Hematopoietic multipotent progenitor cell (in vitro differentiated cells): ENCODE data around the gene THSD7A. TPM values are rescaled to one million over a fixed set of nuclear protein-coding genes. Genes with fewer than 3 reads are reported as not detected.

Experiments
- DNase-seq, 3 donors: peaks; one replicate each; pipeline ENCODE4 v3.0.0-alpha.2; 2011 to 2015; ENCODE audit warnings: low read depth in 2 of 3, low spot score in 2 of 3
- total RNA-seq: library from RNA; depleted of rRNA; stranded (reverse); fragments of >200 nt; gene quantifications from one replicate; pipeline ENCODE4 v1.2.3, GENCODE V29; 2012

The THSD7A gene
- total RNA-seq, 1 donor: 0.81 TPM

- DNase-seq: no peak
Observed at GRCh38 chr7:11355399-11356005, 476.5 kb downstream of the THSD7A start.

- DNase-seq: no peak
Observed at GRCh38 chr7:11346302-11346701, 485.7 kb downstream of the THSD7A start.

DNA sequence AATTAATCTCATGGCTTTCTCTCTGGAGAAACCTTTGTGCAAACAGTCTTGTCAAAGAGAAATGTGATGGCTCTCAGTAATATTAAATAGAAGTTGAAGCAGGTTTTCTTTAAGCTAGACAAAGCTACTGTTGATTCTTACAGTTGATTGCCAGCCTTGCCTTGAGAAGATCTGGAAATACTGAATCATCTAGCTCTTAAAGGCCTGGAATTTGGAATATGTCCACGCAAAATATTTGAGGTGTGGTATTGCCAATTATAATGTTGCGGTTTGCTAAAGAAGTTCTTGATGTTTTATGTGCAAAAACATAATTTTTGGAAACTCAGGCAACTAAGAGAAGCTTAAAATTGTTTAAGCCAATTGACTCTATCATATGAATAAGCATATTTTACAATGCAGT lies 486.4 kb downstream of the THSD7A start:
- DNase-seq: no peak

- peak; percentile 9 to 61 (median 37) for DNase-seq
Observed at GRCh38 chr7:11343818-11344413, 488.1 kb downstream of the THSD7A start.

DNA sequence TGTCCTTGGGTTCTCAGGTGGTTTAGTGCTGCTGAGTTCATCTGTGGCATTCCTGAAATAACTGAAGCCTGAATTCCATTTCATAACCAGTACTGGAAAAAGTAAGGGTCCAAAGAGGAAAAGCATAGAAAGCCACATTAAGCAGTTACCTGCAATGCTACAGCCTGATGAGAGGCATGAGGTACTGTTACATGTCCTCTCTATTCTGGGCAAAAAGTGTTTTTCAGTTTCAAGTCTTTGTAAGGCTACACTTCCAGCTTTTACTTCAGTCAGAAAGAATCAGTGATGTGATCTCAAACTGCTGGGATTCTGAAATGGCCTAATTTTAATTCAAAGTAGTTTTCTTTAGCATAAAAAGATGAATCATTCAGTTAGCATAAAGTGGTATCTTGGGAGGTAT lies 488.9 kb downstream of the THSD7A start:
- no peak for DNase-seq

- peak in 2 of 3 donors; percentile 9 to 40 for DNase-seq
Observed at GRCh38 chr7:11341285-11341944, 490.6 kb downstream of the THSD7A start.

DNA sequence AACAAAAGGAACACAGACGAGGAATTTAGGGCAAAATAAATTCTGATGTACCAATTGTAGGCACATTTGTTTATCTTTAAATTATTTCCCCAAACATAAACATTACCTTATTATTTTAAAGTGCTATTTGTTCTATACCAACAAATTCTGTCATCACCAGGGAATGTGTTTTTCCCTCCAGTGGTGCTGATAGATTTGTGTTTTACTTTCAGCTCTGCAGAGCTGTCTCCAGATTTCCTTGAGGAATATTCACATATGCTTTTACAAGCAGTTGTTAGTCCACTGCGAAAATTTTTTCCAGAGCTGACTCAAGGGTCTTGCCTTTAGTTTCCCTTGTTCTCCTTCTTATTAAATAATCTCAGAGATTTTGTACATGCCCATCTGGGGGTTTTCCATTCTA lies 495.6 kb downstream of the THSD7A start:
- no peak for DNase-seq

- DNase-seq: no peak
Observed at GRCh38 chr7:11335947-11336346, 496.1 kb downstream of the THSD7A start.

- DNase-seq: no peak
Observed at GRCh38 chr7:11332865-11333228, 499.2 kb downstream of the THSD7A start.

GRCh38 chr7:11332186-11332864 lies 499.7 kb downstream of the THSD7A start:
- no peak for DNase-seq

GRCh38 chr7:11331128-11332102 lies 500.6 kb downstream of the THSD7A start:
- no peak for DNase-seq

GRCh38 chr7:11330717-11331116 lies 501.3 kb downstream of the THSD7A start:
- no peak for DNase-seq

DNA sequence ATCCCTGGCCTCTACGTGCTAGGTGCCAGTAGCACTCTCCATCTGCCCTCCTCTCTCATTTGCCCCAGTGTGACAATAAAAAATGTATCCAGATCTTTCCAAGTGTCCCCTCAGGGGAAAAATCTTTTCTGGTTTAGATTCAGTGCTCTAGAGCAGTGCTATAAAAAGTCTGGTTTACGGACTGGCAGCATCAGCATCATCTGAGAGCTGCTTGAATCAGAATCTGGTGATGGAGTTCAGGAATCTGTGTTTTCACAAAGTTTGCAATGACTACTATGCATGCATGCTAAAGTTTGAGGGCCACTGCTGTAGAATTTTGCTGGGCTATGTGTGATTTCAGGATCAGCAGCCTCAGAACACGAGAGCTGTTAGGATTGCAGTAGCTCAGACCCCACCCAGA lies 501.8 kb downstream of the THSD7A start:
- DNase-seq: no peak

DNA sequence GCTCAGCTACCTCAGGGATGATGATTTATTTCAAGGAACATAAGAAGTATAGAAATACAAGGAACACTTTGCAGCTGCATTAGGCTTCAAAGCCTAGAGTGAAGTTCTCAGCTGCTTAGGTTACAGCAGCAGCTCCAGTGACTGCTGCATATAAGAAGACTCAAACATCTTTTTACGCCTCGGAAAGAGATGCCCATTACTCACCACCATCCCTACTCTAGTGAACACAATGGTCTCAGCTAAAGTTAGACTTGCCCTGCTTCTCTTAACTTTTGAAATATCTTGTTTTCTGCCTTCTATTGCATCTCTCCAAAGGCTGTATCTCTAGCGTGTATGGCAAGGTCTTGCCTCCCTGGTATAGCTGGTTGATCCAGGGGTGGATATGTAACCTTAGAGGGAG lies 502.4 kb downstream of the THSD7A start:
- DNase-seq: no peak

DNA sequence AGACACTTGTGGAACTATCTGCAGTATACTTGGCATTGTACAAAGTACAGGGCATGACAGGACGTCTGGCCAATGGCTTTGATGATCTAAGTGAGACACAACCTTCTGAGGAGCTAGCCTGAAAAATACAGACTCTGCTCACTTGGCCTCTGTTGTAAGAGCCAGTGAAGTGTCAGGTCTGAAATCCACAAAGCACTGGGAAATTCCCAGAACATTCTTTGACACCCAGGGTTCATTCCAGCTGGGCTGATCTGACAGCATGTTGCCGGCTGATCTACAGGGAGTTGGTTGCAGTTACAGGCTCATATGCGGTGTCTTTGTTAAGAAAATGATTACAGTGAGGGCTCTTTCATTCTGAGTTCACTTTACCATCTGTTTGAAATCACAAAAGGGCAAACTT lies 503.7 kb downstream of the THSD7A start:
- no peak for DNase-seq

GRCh38 chr7:11327633-11328032 lies 504.4 kb downstream of the THSD7A start:
- DNase-seq: no peak
